Hepatocyte (in vitro differentiated cells): ENCODE measurements around the gene KIAA0753.

Experiments
- CTCF ChIP-seq: fragments of 200-600 bp; sonication (generic); IDR thresholded peaks from 2 replicates; pipeline ENCODE4 v1.5.1; 2016; ENCODE audit warnings: antibody characterized with exemption, mild to moderate bottlenecking; ENCODE audit not compliant: poor library complexity
- EZH2 ChIP-seq: fragments of 200-600 bp; sonication (generic); IDR thresholded peaks from 2 replicates; pipeline ENCODE4 v1.6.1; 2016; ENCODE audit warnings: antibody characterized with exemption, mild to moderate bottlenecking, borderline replicate concordance
- EZH2phosphoT487 ChIP-seq: fragments of 200-600 bp; sonication (generic); IDR thresholded peaks from one replicate; pipeline ENCODE4 v1.6.1; 2018; ENCODE audit warnings: antibody characterized with exemption, mild to moderate bottlenecking, low read depth, moderate library complexity; ENCODE audit not compliant: unreplicated experiment, severe bottlenecking

DNA sequence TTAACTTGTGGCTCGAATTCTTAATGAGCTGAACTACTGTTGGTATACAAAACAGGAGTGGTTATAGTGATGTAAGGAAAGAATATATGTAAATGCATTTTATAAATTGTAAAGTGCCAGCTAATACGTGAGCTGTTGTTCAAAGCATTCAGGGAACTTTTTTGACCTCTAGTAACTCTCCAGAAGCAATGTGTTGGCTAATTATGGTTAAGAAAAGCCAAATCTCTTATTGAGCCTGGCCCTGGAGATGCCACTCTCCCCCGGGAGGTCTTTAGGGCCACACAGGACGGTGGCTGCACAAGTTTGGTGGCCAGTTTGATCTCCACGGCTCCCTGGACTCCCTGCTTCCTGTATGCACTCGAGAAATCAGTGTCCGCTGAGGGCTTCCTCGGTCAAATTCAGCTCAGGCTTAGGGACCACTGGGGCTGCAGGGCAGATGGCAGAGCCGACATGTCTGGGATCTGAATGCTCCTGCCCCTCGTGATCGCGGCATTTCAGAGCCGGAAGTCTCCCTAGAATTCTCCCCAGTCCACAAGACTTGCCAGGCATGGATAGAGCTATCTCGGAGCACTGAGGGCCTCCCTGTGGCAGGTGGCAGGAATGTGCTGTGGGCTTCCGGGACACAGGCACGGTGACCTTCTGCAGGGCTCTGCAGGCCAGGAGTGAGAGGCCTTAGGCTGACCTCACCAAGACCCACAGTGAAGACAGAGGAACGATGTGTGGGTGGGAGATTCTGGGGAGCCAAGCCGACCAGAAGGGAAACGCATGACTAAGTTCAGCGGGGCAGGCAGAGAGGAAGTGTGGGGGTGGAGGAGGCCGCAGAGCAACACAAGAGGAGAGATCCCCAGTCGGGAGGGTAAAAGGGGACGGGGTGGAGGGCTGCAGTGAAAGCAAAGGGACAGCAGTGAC, 65.6 kb downstream of the KIAA0753 start:
- no peak for TF ChIP-seq CTCF
- no peak for TF ChIP-seq EZH2
- TF ChIP-seq EZH2phosphoT487 = no peak
